SU-DHL-6 (cell line): ENCODE measurements around the gene EML4.

Source experiments
- CTCF ChIP-seq: fragments of 200-600 bp; sonication (generic); IDR thresholded peaks from one replicate; pipeline ENCODE4 v1.5.1; 2017; ENCODE audit warnings: antibody characterized with exemption, mild to moderate bottlenecking, low read length, moderate library complexity; ENCODE audit not compliant: insufficient read depth, poor library complexity, severe bottlenecking
- EZH2phosphoT487 ChIP-seq: fragments of 200-600 bp; sonication (generic), shearing (Covaris generic); conservative IDR thresholded peaks from 2 replicates; pipeline ENCODE4 v1.6.1; 2018; ENCODE audit warnings: mild to moderate bottlenecking, antibody characterized with exemption, low read length, moderate library complexity, mixed read lengths

- TF ChIP-seq CTCF: no peak
- TF ChIP-seq EZH2phosphoT487: no peak
Observed at GRCh38 chr2:42219160-42219559, 50.0 kb downstream of the EML4 start.
